IMR-90 (cell line): Measurements from ENCODE around the gene MAGI1. TPM values are rescaled to one million over a fixed set of nuclear protein-coding genes. Genes with fewer than 3 reads are reported as not detected.

ENCODE experiments used
- ATAC-seq: fragments of 200-7000 bp; cut with Tn5 transposase; 2 replicates; pipeline ENCODE4 v1.9.1; 2020; ENCODE audit warnings: low read depth, mild to moderate bottlenecking, moderate library complexity
- BruUV-seq: library from RNA; stranded (reverse); fragments of 400-500 nt; replicated peaks from 2 replicates; lab custom pipeline; 2021; lab: Mats Ljungman, UMichigan
- CTCF ChIA-PET: fragments of 300-600 bp; formaldehyde crosslinking; extraction: SDS; loops from one replicate; lab custom pipeline; 2021; ENCODE audit warnings: antibody characterized with exemption; lab: Yijun Ruan, JAX
- POLR2A ChIA-PET: fragments of 300-600 bp; sonication (Branson Sonifier 250); formaldehyde crosslinking; loops from one replicate; lab custom pipeline; 2022; ENCODE audit warnings: antibody characterized with exemption; ENCODE audit not compliant: unreplicated experiment; lab: Charles Lee
- DNase-seq: peaks from one replicate; pipeline ENCODE4 v3.0.0; 2013
- H2AFZ ChIP-seq: replicated peaks from 2 replicates; pipeline ENCODE3; 2013; ENCODE audit warnings: low read length, mild to moderate bottlenecking; ENCODE audit not compliant: poor library complexity
- H2AK5ac ChIP-seq: 2 replicates; pipeline ENCODE4 v1.6.1; 2013; ENCODE audit warnings: low read depth, low read length, inconsistent platforms
- H2AK9ac ChIP-seq: replicated peaks from 2 replicates; pipeline ENCODE3; 2013; ENCODE audit warnings: mild to moderate bottlenecking, low read depth, low read length, moderate library complexity; ENCODE audit not compliant: poor library complexity
- H2BK120ac ChIP-seq: 2 replicates; pipeline ENCODE4 v1.6.1; 2013; ENCODE audit warnings: low read depth, low read length, inconsistent platforms
- H2BK15ac ChIP-seq: 3 replicates; pipeline ENCODE4 v1.6.1; 2013; ENCODE audit warnings: low read depth, low read length, inconsistent platforms
- H2BK20ac ChIP-seq: 2 replicates; pipeline ENCODE4 v1.6.1; 2013; ENCODE audit warnings: low read depth, mild to moderate bottlenecking, inconsistent platforms, low read length, moderate library complexity
- H2BK5ac ChIP-seq: 2 replicates; pipeline ENCODE4 v1.6.1; 2013; ENCODE audit warnings: mild to moderate bottlenecking, low read depth, low read length, inconsistent platforms; ENCODE audit not compliant: poor library complexity, severe bottlenecking
- H3K14ac ChIP-seq: replicated peaks from 2 replicates; pipeline ENCODE4 v1.6.1; 2013; ENCODE audit warnings: low read depth, low read length, inconsistent platforms
- H3K18ac ChIP-seq: 2 replicates; pipeline ENCODE4 v1.6.1; 2013; ENCODE audit warnings: low read depth, low read length, control low read depth
- H3K23ac ChIP-seq: 2 replicates; pipeline ENCODE4 v1.6.1; 2013; ENCODE audit warnings: low read depth, low read length, inconsistent platforms
- H3K27ac ChIP-seq: 2 replicates; pipeline ENCODE4 v1.5.1; 2013; ENCODE audit warnings: mild to moderate bottlenecking, control low read depth, low read length; ENCODE audit not compliant: insufficient read depth
- H3K27me3 ChIP-seq: 2 replicates; pipeline ENCODE4 v1.6.1; 2013; ENCODE audit warnings: low read length; ENCODE audit not compliant: control insufficient read depth, insufficient read depth
- H3K36me3 ChIP-seq: 2 replicates; pipeline ENCODE4 v1.6.1; 2013; ENCODE audit warnings: low read length, mixed read lengths; ENCODE audit not compliant: control insufficient read depth, insufficient read depth
- H3K4ac ChIP-seq: 2 replicates; pipeline ENCODE4 v1.6.1; 2013; ENCODE audit warnings: low read depth, low read length, inconsistent platforms
- H3K4me1 ChIP-seq: 2 replicates; pipeline ENCODE4 v1.6.1; 2013; ENCODE audit warnings: low read length, mixed read lengths; ENCODE audit not compliant: control insufficient read depth, insufficient read depth
- H3K4me2 ChIP-seq: 2 replicates; pipeline ENCODE4 v1.6.1; 2013; ENCODE audit warnings: low read depth, mild to moderate bottlenecking, control low read depth, low read length, moderate library complexity
- H3K4me3 ChIP-seq: 2 replicates; pipeline ENCODE4 v1.5.1; 2013; ENCODE audit warnings: low read depth, mild to moderate bottlenecking, control low read depth, low read length, moderate library complexity; ENCODE audit not compliant: insufficient read depth
- H3K56ac ChIP-seq: 2 replicates; pipeline ENCODE4 v1.6.1; 2013; ENCODE audit warnings: low read length, inconsistent platforms; ENCODE audit not compliant: insufficient read depth; ENCODE audit errors: extremely low read depth
- H3K79me1 ChIP-seq, 2 experiments: 2 replicates each; pipeline ENCODE4 v1.6.1; 2013; ENCODE audit warnings: low read length in 2 of 2, inconsistent platforms in 1 of 2, low read depth in 1 of 2
- H3K9ac ChIP-seq: 2 replicates; pipeline ENCODE4 v1.6.1; 2013; ENCODE audit warnings: low read depth, low read length, control low read depth
- H3K9me1 ChIP-seq: 2 replicates; pipeline ENCODE4 v1.6.1; 2013; ENCODE audit warnings: low read length, inconsistent platforms; ENCODE audit not compliant: insufficient read depth
- H3K9me3 ChIP-seq: 2 replicates; pipeline ENCODE4 v1.6.1; 2013; ENCODE audit warnings: low read length; ENCODE audit not compliant: control insufficient read depth, insufficient read depth
- H4K20me1 ChIP-seq: 2 replicates; pipeline ENCODE4 v1.6.1; 2013; ENCODE audit warnings: low read length, inconsistent platforms; ENCODE audit not compliant: insufficient read depth
- H4K5ac ChIP-seq: 2 replicates; pipeline ENCODE4 v1.6.1; 2013; ENCODE audit warnings: mild to moderate bottlenecking, low read depth, low read length, control low read depth
- H4K8ac ChIP-seq, 2 experiments: 2 replicates each; pipeline ENCODE4 v1.6.1; 2013; ENCODE audit warnings: low read depth in 2 of 2, low read length in 2 of 2, control low read depth in 1 of 2, inconsistent platforms in 1 of 2
- H4K91ac ChIP-seq: 2 replicates; pipeline ENCODE4 v1.6.1; 2013; ENCODE audit warnings: low read depth, low read length, inconsistent platforms; ENCODE audit not compliant: insufficient read depth
- BHLHE40 ChIP-seq: fragments of 150-350 bp; IDR thresholded peaks from 2 replicates; pipeline ENCODE4 v1.6.1; 2016; ENCODE audit warnings: mild to moderate bottlenecking, low read depth, low read length
- CEBPB ChIP-seq: IDR thresholded peaks from 2 replicates; pipeline ENCODE4 v1.6.1; 2012; ENCODE audit warnings: low read depth, low read length, improper control_type of control experiment
- MXI1 ChIP-seq: IDR thresholded peaks from 2 replicates; pipeline ENCODE4 v1.6.1; 2012; ENCODE audit warnings: low read depth, mild to moderate bottlenecking, low read length, moderate library complexity, borderline replicate concordance
- RFX5 ChIP-seq: IDR thresholded peaks from 2 replicates; pipeline ENCODE4 v1.8.0; 2012; ENCODE audit warnings: low read depth, mild to moderate bottlenecking, low read length, moderate library complexity
- SMC3 ChIP-seq: fragments of 150-350 bp; IDR thresholded peaks from 2 replicates; pipeline ENCODE4 v1.6.1; 2016; ENCODE audit warnings: low read depth, mild to moderate bottlenecking, antibody characterized with exemption, low read length, moderate library complexity
- WGBS, 2 experiments: methylation state at CpG; one replicate each; pipeline versions ENCODE4 v1.1.5 to v1.1.7; 2013; ENCODE audit warnings: missing lambda C conversion rate in 2 of 2; ENCODE audit not compliant: insufficient read length in 1 of 2; ENCODE audit errors: extremely low coverage in 2 of 2; 5-methylcytosine and 5-hydroxymethylcytosine counted together
- dilution Hi-C: fragments of 300-500 bp; cut with HindIII; formaldehyde crosslinking; loops from one replicate; pipeline ENCODE4 v1.14.3; 2018; ENCODE audit warnings: low sequenced_read_pairs; ENCODE audit not compliant: unreplicated experiment
- in situ Hi-C: fragments of 300-500 bp; cut with MboI; formaldehyde crosslinking; loops from 3 replicates; pipeline ENCODE4 v1.14.3; 2019; ENCODE audit warnings: low sequenced_read_pairs, inconsistent platforms, mixed read lengths
- intact Hi-C: fragments of 100-400 bp; cut with micrococcal nuclease; formaldehyde crosslinking; loops from 2 replicates; pipeline ENCODE4 v1.10.0; 2022
- polyA plus RNA-seq, 3 experiments: library from polyadenylated mRNA; depleted of rRNA; stranded (reverse); fragments of >200 nt; gene quantifications; 2 replicates each; pipeline ENCODE4 v1.2.3, GENCODE V29; 2012; ENCODE audit warnings: low replicate concordance in 1 of 3
- total RNA-seq: library from RNA; depleted of rRNA; stranded (reverse); fragments of >200 nt; gene quantifications from 2 replicates; pipeline ENCODE4 v1.2.3, GENCODE V29; 2012
- TF ChIP-seq, protein P1 (sequence below): fragments of 150-350 bp; IDR thresholded peaks from 2 replicates; pipeline ENCODE4 v1.6.1; 2017; ENCODE audit warnings: mild to moderate bottlenecking, antibody characterized with exemption, low read length, low read depth

Gene MAGI1
- total and polyA plus RNA-seq, 2 of the 4 experiments (the other 2 are of a cell fraction) = 14.5 to 24.2 TPM

DNA sequence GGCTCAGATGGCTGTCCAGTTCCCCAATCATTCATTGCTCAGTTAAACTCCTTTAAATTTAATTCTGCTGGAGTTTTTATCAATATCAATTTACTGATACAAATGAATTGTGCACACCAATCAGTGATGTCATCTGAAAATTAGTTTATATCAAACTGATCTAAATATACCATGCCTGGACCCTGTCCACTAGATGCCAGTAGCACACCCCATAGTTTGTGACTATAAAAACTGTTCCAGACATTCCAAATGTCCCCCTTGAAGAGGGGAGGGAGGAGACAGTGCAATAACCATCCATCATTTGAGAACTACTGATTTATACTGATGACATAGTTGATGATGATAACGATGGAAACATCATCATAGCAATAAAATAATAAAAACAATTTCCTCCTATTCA is 232.1 kb downstream of the MAGI1 start:
- Histone ChIP-seq H3K4me1 (no peaks in the 10 kb centered on the region), H3K18ac (no peak overlapping the region), H4K91ac (no peak overlapping the region), H4K5ac (no peak overlapping the region), H3K9me3 (no peaks in the 10 kb centered on the region), H3K79me1 (peaks cover 4 to 47% of the 10 kb centered on the region in 2 experiments), H2BK15ac (no peak overlapping the region), H3K4me2 (no peak overlapping the region), H3K36me3 (no peaks in the 10 kb centered on the region), H2AK5ac (no peak overlapping the region), H3K27me3 (no peaks in the 10 kb centered on the region), H3K14ac (no peak overlapping the region), H2BK20ac (no peak overlapping the region), H4K8ac (no peak overlapping the region), H3K56ac (no peak overlapping the region), H3K27ac (no peak overlapping the region), H2AK9ac (no peak overlapping the region), H3K4ac (no peak overlapping the region), H3K9me1 (peaks cover 5% of the 10 kb centered on the region; the same call in 1 of the 2 replicates), H3K23ac (no peak overlapping the region), H2BK5ac (no peak overlapping the region), H2AFZ (no peak overlapping the region), H4K20me1 (no peaks in the 10 kb centered on the region), H3K4me3 (no peak overlapping the region), H2BK120ac (no peak overlapping the region), H3K9ac (no peak overlapping the region)
- dilution Hi-C loops (no loop called here), intact Hi-C loops (no loop called here), in situ Hi-C loops (no loop called here)
- ATAC-seq (no peak), DNase-seq (no peak)
- TF ChIP-seq CEBPB (no peak), BHLHE40 (no peak), RFX5 (no peak), MXI1 (no peak), SMC3 (no peak)
- TF ChIP-seq, protein P1, sequence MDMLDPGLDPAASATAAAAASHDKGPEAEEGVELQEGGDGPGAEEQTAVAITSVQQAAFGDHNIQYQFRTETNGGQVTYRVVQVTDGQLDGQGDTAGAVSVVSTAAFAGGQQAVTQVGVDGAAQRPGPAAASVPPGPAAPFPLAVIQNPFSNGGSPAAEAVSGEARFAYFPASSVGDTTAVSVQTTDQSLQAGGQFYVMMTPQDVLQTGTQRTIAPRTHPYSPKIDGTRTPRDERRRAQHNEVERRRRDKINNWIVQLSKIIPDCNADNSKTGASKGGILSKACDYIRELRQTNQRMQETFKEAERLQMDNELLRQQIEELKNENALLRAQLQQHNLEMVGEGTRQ = no peak
- BruUV-seq = no TSS peak
- POLR2A ChIA-PET = no interaction called here
- CTCF ChIA-PET = interaction anchor here (0.6 kb wide), 1 partner anchor 21 kb away, joined by 8 read pairs; no protein-coding TSS in a partner anchor
- WGBS, 2 experiments = no CpG with 5 or more reads among the region's 1 CpG
